SK-N-SH treated with all-trans-retinoic acid at 6 μM for 48 hours (cell line): Measurements from ENCODE around the gene ZNF697.

Experiments used
- ATAC-seq: fragments of 200-7000 bp; cut with Tn5 transposase; 3 replicates; pipeline ENCODE4 v1.9.1; 2020; ENCODE audit warnings: mild to moderate bottlenecking, moderate library complexity
- ARNTL ChIP-seq: fragments of 450-650 bp; formaldehyde crosslinking; IDR thresholded peaks from 2 replicates; pipeline ENCODE4 v1.5.0; 2020; ENCODE audit warnings: low read depth, mild to moderate bottlenecking, moderate library complexity, borderline replicate concordance
- BACH2 ChIP-seq: fragments of 250-450 bp; sonication (Bioruptor Pico); IDR thresholded peaks from 2 replicates; pipeline ENCODE4 v1.9.0; 2021; ENCODE audit warnings: mild to moderate bottlenecking, borderline replicate concordance
- CREB5 ChIP-seq: fragments of 250-450 bp; sonication (Bioruptor Pico); IDR thresholded peaks from 2 replicates; pipeline ENCODE4 v1.5.1; 2020; ENCODE audit warnings: low read depth, mild to moderate bottlenecking, moderate library complexity
- CSDC2 ChIP-seq: fragments of 250-450 bp; sonication (Bioruptor Pico); IDR thresholded peaks from 2 replicates; pipeline ENCODE4 v1.5.0; 2020; ENCODE audit warnings: mild to moderate bottlenecking, moderate library complexity
- CSRNP3 ChIP-seq: fragments of 250-450 bp; sonication (Bioruptor Pico); IDR thresholded peaks from 2 replicates; pipeline ENCODE4 v1.5.1; 2021; ENCODE audit warnings: mild to moderate bottlenecking, moderate library complexity
- ESRRG ChIP-seq: fragments of 250-450 bp; sonication (Bioruptor Pico); IDR thresholded peaks from 2 replicates; pipeline ENCODE4 v1.6.1; 2021; ENCODE audit warnings: mild to moderate bottlenecking
- GLIS3 ChIP-seq: fragments of 250-450 bp; sonication (Bioruptor Pico); IDR thresholded peaks from 2 replicates; pipeline ENCODE4 v1.5.0; 2020; ENCODE audit warnings: mild to moderate bottlenecking, moderate library complexity
- ISL1 ChIP-seq: fragments of 250-450 bp; sonication (Bioruptor Pico); IDR thresholded peaks from 2 replicates; pipeline ENCODE4 v2.1.2; 2022; ENCODE audit warnings: mild to moderate bottlenecking, moderate library complexity
- OSR1 ChIP-seq: fragments of 250-450 bp; sonication (Bioruptor Pico); IDR thresholded peaks from 2 replicates; pipeline ENCODE4 v1.8.0; 2022; ENCODE audit warnings: moderate library complexity, mild to moderate bottlenecking, inconsistent platforms
- PATZ1 ChIP-seq: fragments of 250-450 bp; sonication (Bioruptor Pico); IDR thresholded peaks from 2 replicates; pipeline ENCODE4 v1.8.0; 2020; ENCODE audit warnings: mild to moderate bottlenecking, moderate library complexity, borderline replicate concordance
- POU6F1 ChIP-seq: fragments of 250-450 bp; sonication (Bioruptor Pico); IDR thresholded peaks from 2 replicates; pipeline ENCODE4 v1.8.0; 2021; ENCODE audit warnings: low read depth, mild to moderate bottlenecking, moderate library complexity, borderline replicate concordance
- PPARA ChIP-seq: fragments of 250-450 bp; sonication (Bioruptor Pico); IDR thresholded peaks from 2 replicates; pipeline ENCODE4 v1.5.0; 2020; ENCODE audit warnings: mild to moderate bottlenecking, borderline replicate concordance
- RARB ChIP-seq: fragments of 250-450 bp; sonication (Bioruptor Pico); IDR thresholded peaks from 2 replicates; pipeline ENCODE4 v1.8.0; 2021; ENCODE audit warnings: mild to moderate bottlenecking, moderate library complexity
- SNAI2 ChIP-seq: fragments of 250-450 bp; sonication (Bioruptor Pico); IDR thresholded peaks from 2 replicates; pipeline ENCODE4 v1.5.0; 2020; ENCODE audit warnings: mild to moderate bottlenecking, moderate library complexity
- TOX ChIP-seq: fragments of 250-450 bp; sonication (Bioruptor Pico); IDR thresholded peaks from 2 replicates; pipeline ENCODE4 v1.8.0; 2021; ENCODE audit warnings: mild to moderate bottlenecking, moderate library complexity, borderline replicate concordance
- TSHZ2 ChIP-seq: fragments of 250-450 bp; sonication (Bioruptor Pico); IDR thresholded peaks from 2 replicates; pipeline ENCODE4 v1.5.0; 2020; ENCODE audit warnings: mild to moderate bottlenecking, moderate library complexity
- ZC3H10 ChIP-seq: fragments of 250-450 bp; sonication (Bioruptor Pico); IDR thresholded peaks from 2 replicates; pipeline ENCODE4 v1.5.1; 2021; ENCODE audit warnings: mild to moderate bottlenecking, moderate library complexity
- ZFP3 ChIP-seq: fragments of 250-450 bp; sonication (Bioruptor Pico); IDR thresholded peaks from 2 replicates; pipeline ENCODE4 v1.5.0; 2020; ENCODE audit warnings: mild to moderate bottlenecking, moderate library complexity
- ZFP30 ChIP-seq: fragments of 450-650 bp; formaldehyde crosslinking; IDR thresholded peaks from 2 replicates; pipeline ENCODE4 v1.5.0; 2022; ENCODE audit warnings: mild to moderate bottlenecking, moderate library complexity
- ZNF565 ChIP-seq: fragments of 450-650 bp; formaldehyde crosslinking; conservative IDR thresholded peaks from 2 replicates; pipeline ENCODE4 v1.5.0; 2020; ENCODE audit warnings: low read depth, mild to moderate bottlenecking, moderate library complexity
- ZNF8 ChIP-seq: fragments of 450-650 bp; formaldehyde crosslinking; IDR thresholded peaks from 2 replicates; pipeline ENCODE4 v1.5.0; 2020; ENCODE audit warnings: mild to moderate bottlenecking, moderate library complexity

ZNF697 gene

GRCh38 chr1:119688810-119689209 is 40.7 kb upstream of the ZNF697 start:
- no peak for TF ChIP-seq CSDC2 (CRISPR knock-in tag)
- TF ChIP-seq PPARA: no peak
- TF ChIP-seq ZFP30 (CRISPR knock-in tag): no peak
- no peak for TF ChIP-seq GLIS3 (CRISPR knock-in tag)
- TF ChIP-seq TSHZ2 (CRISPR knock-in tag): no peak
- no peak for TF ChIP-seq OSR1
- no peak for TF ChIP-seq CREB5 (CRISPR knock-in tag)
- no peak for TF ChIP-seq SNAI2 (CRISPR knock-in tag)
- TF ChIP-seq ZNF565: no peak

GRCh38 chr1:119687434-119688079 is 39.5 kb upstream of the ZNF697 start:
- TF ChIP-seq CSDC2 (CRISPR knock-in tag) (no peak), TOX (CRISPR knock-in tag) (no peak), POU6F1 (CRISPR knock-in tag) (no peak), BACH2 (CRISPR knock-in tag) (no peak), ISL1 (no peak), ZNF565 (no peak), CSRNP3 (no peak), ZC3H10 (CRISPR knock-in tag) (no peak), PATZ1 (CRISPR knock-in tag) (no peak), SNAI2 (CRISPR knock-in tag) (no peak), ZFP30 (CRISPR knock-in tag) (no peak), RARB (CRISPR knock-in tag) (no peak), ZNF8 (CRISPR knock-in tag) (no peak), OSR1 (no peak), ESRRG (CRISPR knock-in tag) (no peak), ARNTL (CRISPR knock-in tag) (no peak), GLIS3 (CRISPR knock-in tag) (no peak), CREB5 (CRISPR knock-in tag) (no peak), TSHZ2 (CRISPR knock-in tag) (no peak), ZFP3 (CRISPR knock-in tag) (no peak)
- no peak for ATAC-seq

More at GRCh38 chr1:119688810-119689209, 40.7 kb upstream of the ZNF697 start:
- ATAC-seq: no peak
